Measurements from ENCODE around the gene EYS. TPM values are rescaled to one million over a fixed set of nuclear protein-coding genes. Genes with fewer than 3 reads are reported as not detected.

EYS gene
- total RNA-seq, 1 experiment from 2014 or later = not detected

DNA sequence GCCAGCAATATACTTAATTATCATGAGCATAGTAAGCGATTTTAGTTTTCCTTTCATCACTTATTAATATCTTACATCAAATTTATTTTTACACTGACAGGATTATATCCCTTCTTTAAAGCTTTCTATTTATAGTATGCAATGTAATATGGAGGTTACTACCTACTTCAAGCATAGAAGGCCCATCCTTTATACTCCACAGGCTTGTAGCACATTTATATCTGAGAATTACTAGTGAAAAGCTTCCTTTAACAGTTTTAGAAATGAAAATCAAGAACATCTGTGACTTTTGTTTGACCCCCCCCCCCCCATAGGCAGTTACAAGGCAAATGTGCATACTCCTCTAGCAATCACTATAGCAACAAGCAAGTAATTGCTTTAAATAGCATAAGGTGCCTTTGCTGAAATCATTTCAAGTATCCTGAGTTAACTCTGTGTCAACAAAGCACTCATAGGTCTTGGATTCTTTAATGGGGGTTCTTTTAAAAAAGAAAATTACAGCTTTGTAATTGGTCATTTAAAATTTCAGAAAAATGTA lies 1153.7 kb downstream of the EYS start:
- no peak overlapping the region for H3K14ac ChIP-seq (ENCODE audit: insufficient read depth, low read length)
- no peak overlapping the region for H3K4ac ChIP-seq (ENCODE audit: low read depth, low read length)
- no peak overlapping the region for H2AK5ac ChIP-seq (ENCODE audit: insufficient read length, low read length)
- no peak overlapping the region for H3K56ac ChIP-seq (ENCODE audit: insufficient read length, low read depth, low read length)
- no peak overlapping the region for H2BK20ac ChIP-seq (ENCODE audit: low read depth, low read length, poor library complexity, severe bottlenecking)
- H3K4me3 Mint-ChIP-seq = no peak overlapping the region
- no peak overlapping the region for H3K27ac Mint-ChIP-seq
- H3K9me3 ChIP-seq (ENCODE audit: control insufficient read depth, low read depth, low read length) = no peaks in the 10 kb centered on the region
- H2AFZ ChIP-seq (ENCODE audit: low read length) = no peak overlapping the region
- no peak overlapping the region for H3K9ac ChIP-seq (ENCODE audit: extremely low read depth, insufficient read length, low read length)
- H3K4me1 Mint-ChIP-seq = peaks cover 0 to 3% of the 10 kb centered on the region in 2 experiments; a peak in 2 of 4 replicates
- H3K36me3 Mint-ChIP-seq (ENCODE audit: insufficient read depth in 1 of 3, low read depth in 3 of 3) = no peaks in the 10 kb centered on the region; a peak in 1 of 7 replicates
- no peak overlapping the region for H2BK12ac ChIP-seq (ENCODE audit: insufficient read length, low read depth, low read length)
- peaks cover 5% of the 10 kb centered on the region for H3K27me3 Mint-ChIP-seq (ENCODE audit: low read depth)
- H3K79me2 ChIP-seq (ENCODE audit: insufficient read depth, low read length) = no peaks in the 10 kb centered on the region
- no peak overlapping the region for H3K4me2 ChIP-seq (ENCODE audit: insufficient read depth, insufficient read length, low read length)
- H3K79me1 ChIP-seq (ENCODE audit: insufficient read depth, low read depth, low read length, poor library complexity, severe bottlenecking) = no peaks in the 10 kb centered on the region
- WGBS (ENCODE audit: extremely low coverage, insufficient read length, low lambda C conversion rate) = 100% methylated on average over 1 of the region's 1 CpG
- H2BK15ac ChIP-seq (ENCODE audit: low read depth, low read length) = no peak overlapping the region
- H4K91ac ChIP-seq (ENCODE audit: insufficient read length, low read depth, low read length) = no peak overlapping the region
- H3K18ac ChIP-seq (ENCODE audit: insufficient read length, low read depth, low read length) = no peak overlapping the region
- no peaks in the 10 kb centered on the region for H3K27me3 ChIP-seq (ENCODE audit: insufficient read depth, low read length)
- TF ChIP-seq, protein P1, sequence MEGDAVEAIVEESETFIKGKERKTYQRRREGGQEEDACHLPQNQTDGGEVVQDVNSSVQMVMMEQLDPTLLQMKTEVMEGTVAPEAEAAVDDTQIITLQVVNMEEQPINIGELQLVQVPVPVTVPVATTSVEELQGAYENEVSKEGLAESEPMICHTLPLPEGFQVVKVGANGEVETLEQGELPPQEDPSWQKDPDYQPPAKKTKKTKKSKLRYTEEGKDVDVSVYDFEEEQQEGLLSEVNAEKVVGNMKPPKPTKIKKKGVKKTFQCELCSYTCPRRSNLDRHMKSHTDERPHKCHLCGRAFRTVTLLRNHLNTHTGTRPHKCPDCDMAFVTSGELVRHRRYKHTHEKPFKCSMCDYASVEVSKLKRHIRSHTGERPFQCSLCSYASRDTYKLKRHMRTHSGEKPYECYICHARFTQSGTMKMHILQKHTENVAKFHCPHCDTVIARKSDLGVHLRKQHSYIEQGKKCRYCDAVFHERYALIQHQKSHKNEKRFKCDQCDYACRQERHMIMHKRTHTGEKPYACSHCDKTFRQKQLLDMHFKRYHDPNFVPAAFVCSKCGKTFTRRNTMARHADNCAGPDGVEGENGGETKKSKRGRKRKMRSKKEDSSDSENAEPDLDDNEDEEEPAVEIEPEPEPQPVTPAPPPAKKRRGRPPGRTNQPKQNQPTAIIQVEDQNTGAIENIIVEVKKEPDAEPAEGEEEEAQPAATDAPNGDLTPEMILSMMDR (conservative IDR thresholded peaks at IDR 0.05) = no peak
- H4K8ac ChIP-seq (replicated peaks; ENCODE audit: insufficient read length, low read depth, low read length) = no peak overlapping the region
- no peak overlapping the region for H2BK5ac ChIP-seq (ENCODE audit: insufficient read length, low read length)
- no peak overlapping the region for H4K5ac ChIP-seq (ENCODE audit: insufficient read length, low read depth, low read length)
- H3K4me1 ChIP-seq (ENCODE audit: insufficient read depth, low read length) = no peaks in the 10 kb centered on the region
- H3K23me2 ChIP-seq (ENCODE audit: insufficient read length, low read depth, low read length, poor library complexity, severe bottlenecking) = no peaks in the 10 kb centered on the region
- DNase-seq = no peak
- no peak overlapping the region for H3T11ph ChIP-seq (ENCODE audit: low read length)
- H3K9me3 Mint-ChIP-seq = peaks cover 4 to 5% of the 10 kb centered on the region in 2 experiments; a peak in 4 of 5 replicates
- H3K27ac ChIP-seq (ENCODE audit: insufficient read length, low read depth, low read length) = no peak overlapping the region
- no peak overlapping the region for H3K23ac ChIP-seq (ENCODE audit: insufficient read length, low read depth, low read length)
- no peak overlapping the region for H2BK120ac ChIP-seq (ENCODE audit: low read depth, low read length, poor library complexity, severe bottlenecking)
- H4K20me1 ChIP-seq (ENCODE audit: control insufficient read depth, insufficient read depth, insufficient read length) = no peaks in the 10 kb centered on the region
